K562 (cell line): ENCODE results near the gene ELK1. TPM values are rescaled to one million over a fixed set of nuclear protein-coding genes. Genes with fewer than 3 reads are reported as not detected.

Source experiments
- ATAC-seq: fragments of 200-7000 bp; cut with Tn5 transposase; 3 replicates; pipeline ENCODE4 v1.9.1; 2020; ENCODE audit warnings: moderate library complexity
- BruUV-seq: library from RNA; stranded (reverse); fragments of 400-500 nt; replicated peaks from 2 replicates; lab custom pipeline; 2021; lab: Mats Ljungman, UMichigan
- CTCF ChIA-PET: fragments of 300-600 bp; formaldehyde crosslinking; extraction: SDS; loops from one replicate; lab custom pipeline; 2021; ENCODE audit warnings: low intra/inter-chr PET ratio; lab: Yijun Ruan, JAX
- POLR2A ChIA-PET: fragments of 300-600, 350-650 bp; sonication (Branson Sonifier 250); formaldehyde crosslinking; extraction: SDS; loops from one replicate; lab custom pipeline; 2021; ENCODE audit warnings: antibody characterized with exemption, inconsistent platforms; lab: Yijun Ruan, JAX
- DNase-seq, 4 experiments: peaks; one replicate each; pipeline versions ENCODE4 v3.0.0 to v3.0.0-alpha.2; 2011 to 2018; ENCODE audit warnings: low spot score in 3 of 4, mixed read lengths in 3 of 4; ENCODE audit errors: extremely low read depth in 1 of 4
- FAIRE-seq: peaks from 2 replicates; lab custom pipeline; 2011; peaks lifted over from hg19 to GRCh38; lab: Jason Lieb, UNC
- H2AFZ ChIP-seq: 2 replicates; pipeline ENCODE4 v1.6.0; 2011; ENCODE audit warnings: low read depth, low read length, control low read depth, inconsistent platforms
- H3K27ac ChIP-seq: fragments of 200-600 bp; 3 replicates; pipeline ENCODE4 v1.8.0; 2011; ENCODE audit warnings: low read depth, mild to moderate bottlenecking, control low read depth, inconsistent platforms, low read length, moderate library complexity, mixed read lengths; ENCODE audit errors: extremely low read depth
- H3K27me3 ChIP-seq, 2 experiments: fragments of 300-600 bp in 1 of 2; 2 replicates in 1 of 2; 3 replicates in 1 of 2; pipeline versions ENCODE4 v1.6.0 to v1.8.0; 2011; ENCODE audit warnings: inconsistent platforms in 2 of 2, low read length in 2 of 2, mild to moderate bottlenecking in 1 of 2, mixed read lengths in 1 of 2, moderate library complexity in 1 of 2; ENCODE audit not compliant: control insufficient read depth in 2 of 2, insufficient read depth in 2 of 2
- H3K36me3 ChIP-seq: fragments of 300-600 bp; 3 replicates; pipeline ENCODE4 v1.8.0; 2011; ENCODE audit warnings: mild to moderate bottlenecking, low read length, inconsistent platforms; ENCODE audit not compliant: control insufficient read depth, insufficient read depth
- H3K4me1 ChIP-seq, 2 experiments: fragments of 200-600 bp in 1 of 2; replicated peaks in 1 of 2; 2 replicates in 1 of 2; 3 replicates in 1 of 2; pipeline versions ENCODE4 v1.5.1 to v1.8.0; 2011; ENCODE audit warnings: inconsistent platforms in 2 of 2, low read length in 2 of 2, mild to moderate bottlenecking in 1 of 2, mixed read lengths in 1 of 2, moderate library complexity in 1 of 2; ENCODE audit not compliant: control insufficient read depth in 2 of 2, insufficient read depth in 2 of 2
- H3K4me2 ChIP-seq: 2 replicates; pipeline ENCODE4 v1.6.1; 2011; ENCODE audit warnings: low read length, control low read depth, inconsistent platforms, mixed read lengths; ENCODE audit not compliant: insufficient read depth
- H3K4me3 ChIP-seq: fragments of 200-600 bp; sonication (generic), shearing (Covaris generic); 2 replicates; pipeline ENCODE4 v1.5.1; 2016; ENCODE audit warnings: control low read depth, inconsistent platforms
- H3K79me2 ChIP-seq: fragments of 200-600 bp; 3 replicates; pipeline ENCODE4 v1.8.0; 2011; ENCODE audit warnings: low read length, inconsistent platforms; ENCODE audit not compliant: control insufficient read depth, insufficient read depth
- H3K9ac ChIP-seq, 2 experiments: 2 replicates each; pipeline versions ENCODE4 v1.6.0 to v1.6.1; 2011; ENCODE audit warnings: low read depth in 2 of 2, low read length in 2 of 2, control low read depth in 1 of 2, inconsistent platforms in 1 of 2, mild to moderate bottlenecking in 1 of 2, mixed read lengths in 1 of 2; ENCODE audit not compliant: insufficient read depth in 1 of 2
- H3K9me1 ChIP-seq: one replicate; pipeline ENCODE4 v1.6.0; 2011; ENCODE audit warnings: inconsistent platforms, mild to moderate bottlenecking, low read length, moderate library complexity; ENCODE audit not compliant: control insufficient read depth, insufficient read depth
- H3K9me3 ChIP-seq: replicated peaks from 2 replicates; pipeline ENCODE4 v1.5.1; 2011; ENCODE audit warnings: low read depth, low read length, inconsistent platforms; ENCODE audit not compliant: control insufficient read depth, insufficient read depth
- H4K20me1 ChIP-seq: replicated peaks from 2 replicates; pipeline ENCODE4 v1.6.1; 2011; ENCODE audit warnings: low read length, inconsistent platforms, mixed read lengths; ENCODE audit not compliant: control insufficient read depth, insufficient read depth
- ELF1 ChIP-seq: fragments of 200-800 bp; sonication (Bioruptor generic); IDR thresholded peaks from 2 replicates; pipeline ENCODE4 v1.6.1; 2016; ENCODE audit warnings: missing genetic modification characterization, missing compliant biosample characterization
- ETV5 ChIP-seq: sonication (generic); formaldehyde crosslinking; IDR thresholded peaks from 2 replicates; pipeline ENCODE4 v1.4.0; 2020; ENCODE audit warnings: low read depth, mild to moderate bottlenecking, missing genetic modification reagents
- HNRNPL ChIP-seq: fragments of 200-400 bp; formaldehyde crosslinking; IDR thresholded peaks from 2 replicates; pipeline ENCODE4 v1.6.1; 2017; ENCODE audit warnings: low read depth, mild to moderate bottlenecking, low read length
- HOXB6 ChIP-seq: fragments of 250-450 bp; sonication (Bioruptor Pico); IDR thresholded peaks from 2 replicates; pipeline ENCODE4 v1.5.1; 2022; ENCODE audit warnings: mild to moderate bottlenecking, borderline replicate concordance
- HSF4 ChIP-seq: fragments of 250-450 bp; sonication (Bioruptor Pico); IDR thresholded peaks from 2 replicates; pipeline ENCODE4 v2.1.2; 2022; ENCODE audit warnings: mild to moderate bottlenecking, moderate library complexity, borderline replicate concordance
- KAT7 ChIP-seq: sonication (generic); formaldehyde crosslinking; IDR thresholded peaks from 2 replicates; pipeline ENCODE4 v1.8.0; 2022; ENCODE audit warnings: missing genetic modification reagents, mild to moderate bottlenecking, borderline replicate concordance
- NBN ChIP-seq: fragments of 450-650 bp; IDR thresholded peaks from 2 replicates; pipeline ENCODE4 v1.6.1; 2016; ENCODE audit warnings: low read depth, mild to moderate bottlenecking
- PHF20 ChIP-seq: fragments of 450-650 bp; IDR thresholded peaks from 2 replicates; pipeline ENCODE4 v1.6.1; 2018; ENCODE audit not compliant: partially characterized antibody
- PHF21A ChIP-seq: fragments of 450-650 bp; IDR thresholded peaks from 2 replicates; pipeline ENCODE4 v1.6.1; 2017; ENCODE audit warnings: low read depth, borderline replicate concordance
- RBM14 ChIP-seq: fragments of 200-400 bp; formaldehyde crosslinking; IDR thresholded peaks from 2 replicates; pipeline ENCODE4 v1.6.1; 2018; ENCODE audit warnings: low read depth, mild to moderate bottlenecking, low read length, moderate library complexity, borderline replicate concordance; ENCODE audit not compliant: insufficient read depth
- SAFB ChIP-seq: fragments of 200-400 bp; formaldehyde crosslinking; IDR thresholded peaks from 2 replicates; pipeline ENCODE4 v1.6.1; 2017; ENCODE audit warnings: low read depth, low read length, borderline replicate concordance
- TCF3 ChIP-seq: sonication (generic); formaldehyde crosslinking; IDR thresholded peaks from 2 replicates; pipeline ENCODE4 v1.4.0; 2020; ENCODE audit warnings: mild to moderate bottlenecking, missing genetic modification reagents
- THAP7 ChIP-seq: fragments of 250-450 bp; sonication (Bioruptor Pico); IDR thresholded peaks from 2 replicates; pipeline ENCODE4 v1.5.0; 2021
- WHSC1 ChIP-seq: IDR thresholded peaks from one replicate; pipeline ENCODE4 v1.6.1; 2012; ENCODE audit warnings: low read length, control low read depth, inconsistent platforms
- ZBED1 ChIP-seq: IDR thresholded peaks from 2 replicates; pipeline ENCODE4 v1.6.1; 2014
- ZNF184 ChIP-seq: sonication (generic); formaldehyde crosslinking; IDR thresholded peaks from 2 replicates; pipeline ENCODE4 v1.5.0; 2020; ENCODE audit warnings: missing genetic modification reagents
- ZNF707 ChIP-seq: fragments of 250-450 bp; sonication (Bioruptor Pico); conservative IDR thresholded peaks from 2 replicates; pipeline ENCODE4 v1.8.0; 2022; ENCODE audit warnings: inconsistent platforms, mild to moderate bottlenecking, moderate library complexity
- WGBS: fragments of 100-300 bp; shearing (Covaris generic); methylation state at CpG from one replicate; pipeline ENCODE4 v1.1.6; 2016; ENCODE audit warnings: low coverage, mixed read lengths; ENCODE audit not compliant: insufficient coverage; ENCODE audit errors: missing lambda C conversion rate; 5-methylcytosine and 5-hydroxymethylcytosine counted together
- in situ Hi-C: fragments of 300-500 bp; cut with MboI; formaldehyde crosslinking; loops from 4 replicates; pipeline ENCODE4 v1.15.0; 2018; ENCODE audit warnings: inconsistent platforms, mixed read lengths
- intact Hi-C: fragments of 100-400 bp; cut with micrococcal nuclease; formaldehyde crosslinking; loops from 2 replicates; pipeline ENCODE4 v1.14.2; 2022
- polyA plus RNA-seq, 8 experiments: library from polyadenylated mRNA; depleted of rRNA in 4 of 8; stranded (reverse) in 5 of 8; unstranded in 3 of 8; fragments of >200 nt; fragmentation: Nextera tagmentation in 2 of 8; fragmentation: Illumina TruSeq in 1 of 8; extraction: Ambion mirVana in 2 of 8; extraction: Trizol in 1 of 8; gene quantifications; 2 replicates each; pipeline versions ENCODE4 v1.2.1 to v1.2.3, GENCODE V29; 2011 to 2014; ENCODE audit warnings: inconsistent platforms in 1 of 8, missing spikeins in 1 of 8
- total RNA-seq, 7 experiments: library from RNA; depleted of rRNA in 6 of 7; stranded (reverse); fragments of >200 nt in 6 of 7; fragmentation: Illumina TruSeq in 2 of 7; extraction: Trizol in 2 of 7; gene quantifications; 2 replicates each; pipeline versions ENCODE4 v1.2.1 to v1.2.3, GENCODE V29; 2011 to 2021; ENCODE audit warnings: low replicate concordance in 1 of 7
- TF ChIP-seq, protein P1 (sequence below): fragments of 250-450 bp; sonication (Bioruptor Pico); IDR thresholded peaks from 2 replicates; pipeline ENCODE4 v1.8.0; 2022; ENCODE audit warnings: inconsistent platforms
- TF ChIP-seq, protein P2 (sequence below): IDR thresholded peaks from 2 replicates; pipeline ENCODE4 v1.6.1; 2011; ENCODE audit not compliant: insufficient read length; ENCODE audit errors: extremely low read depth
- TF ChIP-seq, protein P3 (sequence below): fragments of 250-450 bp; sonication (Bioruptor Pico); IDR thresholded peaks from 2 replicates; pipeline ENCODE4 v1.4.0; 2020; ENCODE audit warnings: borderline replicate concordance

Gene ELK1
- total and polyA plus RNA-seq, 9 of the 15 experiments (the other 6 are each of a cell fraction or from before 2014, with no cell fraction given), result 4.4 to 74.9 (median 26.5) TPM

DNA sequence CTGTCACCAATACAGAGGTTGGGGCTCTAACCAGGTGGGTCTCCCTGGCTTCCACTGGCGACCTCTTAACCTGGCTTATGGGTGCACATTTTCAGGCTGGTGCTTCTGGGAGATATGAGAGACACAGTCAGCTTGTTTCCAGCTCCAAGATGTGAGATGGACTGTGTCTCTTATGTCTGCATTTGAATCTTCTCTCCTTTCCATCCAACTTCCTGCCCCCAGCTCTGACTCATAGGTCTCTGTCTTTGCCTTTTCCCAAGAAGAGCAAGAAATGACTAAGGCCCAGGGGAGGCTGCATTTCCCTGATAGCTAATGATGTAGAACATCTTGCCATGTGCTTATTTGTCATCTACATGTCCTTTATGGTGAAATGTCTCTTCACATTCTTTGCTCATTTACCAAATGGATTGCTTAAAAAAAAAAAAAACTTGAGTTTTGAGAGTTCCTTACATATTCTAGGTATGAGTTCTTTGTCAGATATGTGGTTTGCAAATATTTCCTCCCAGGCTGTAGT is 11.8 kb upstream of the ELK1 start:
- Histone ChIP-seq H2AFZ (peak overlapping the region; percentile 79), H3K4me3 (no peak overlapping the region), H3K9ac (peak overlapping the region; percentile 71 to 74; a peak in 2 of 4 replicates), H3K27me3 (no peaks in the 10 kb centered on the region), H3K27ac (peak overlapping the region; percentile 95), H3K4me1 (peaks cover 15 to 68% of the 10 kb centered on the region in 2 experiments), H3K9me3 (no peaks in the 10 kb centered on the region), H3K79me2 (peaks cover 18% of the 10 kb centered on the region), H4K20me1 (no peaks in the 10 kb centered on the region), H3K9me1 (peaks cover 2% of the 10 kb centered on the region), H3K36me3 (peaks cover 11% of the 10 kb centered on the region; the same call in 2 of the 3 replicates), H3K4me2 (peak overlapping the region; percentile 54)
- intact Hi-C loops (no loop called here), in situ Hi-C loops (no loop called here)
- no TSS peak for BruUV-seq
- 0% methylated on average over 1 of the region's 1 CpG for WGBS
- ChIA-PET CTCF (no interaction called here), POLR2A (interaction anchor here (0.6 to 1.2 kb wide), 7 partner anchors 12 to 137 kb away, joined by 3 to 4 read pairs (median 3); no protein-coding TSS in a partner anchor)
- peak; percentile 92 for FAIRE-seq
- ATAC-seq, result peak; percentile 57
- peak; percentile 43 to 91 (median 60) for DNase-seq
- TF ChIP-seq PHF20 (no peak), RBM14 (no peak), NBN (no peak), KAT7 (CRISPR knock-in tag) (no peak), ZNF184 (no peak), WHSC1 (no peak), PHF21A (no peak), HSF4 (no peak), HOXB6 (CRISPR knock-in tag) (no peak), ETV5 (CRISPR knock-in tag) (peak; percentile 89), TCF3 (CRISPR knock-in tag) (peak; percentile 89), HNRNPL (no peak), ZBED1 (no peak), SAFB (no peak), ELF1 (tag) (no peak), ZNF707 (CRISPR knock-in tag) (no peak), THAP7 (CRISPR knock-in tag) (no peak)
- TF ChIP-seq, protein P1, sequence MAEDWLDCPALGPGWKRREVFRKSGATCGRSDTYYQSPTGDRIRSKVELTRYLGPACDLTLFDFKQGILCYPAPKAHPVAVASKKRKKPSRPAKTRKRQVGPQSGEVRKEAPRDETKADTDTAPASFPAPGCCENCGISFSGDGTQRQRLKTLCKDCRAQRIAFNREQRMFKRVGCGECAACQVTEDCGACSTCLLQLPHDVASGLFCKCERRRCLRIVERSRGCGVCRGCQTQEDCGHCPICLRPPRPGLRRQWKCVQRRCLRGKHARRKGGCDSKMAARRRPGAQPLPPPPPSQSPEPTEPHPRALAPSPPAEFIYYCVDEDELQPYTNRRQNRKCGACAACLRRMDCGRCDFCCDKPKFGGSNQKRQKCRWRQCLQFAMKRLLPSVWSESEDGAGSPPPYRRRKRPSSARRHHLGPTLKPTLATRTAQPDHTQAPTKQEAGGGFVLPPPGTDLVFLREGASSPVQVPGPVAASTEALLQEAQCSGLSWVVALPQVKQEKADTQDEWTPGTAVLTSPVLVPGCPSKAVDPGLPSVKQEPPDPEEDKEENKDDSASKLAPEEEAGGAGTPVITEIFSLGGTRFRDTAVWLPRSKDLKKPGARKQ (CRISPR knock-in tag), result no peak
- TF ChIP-seq, protein P2, sequence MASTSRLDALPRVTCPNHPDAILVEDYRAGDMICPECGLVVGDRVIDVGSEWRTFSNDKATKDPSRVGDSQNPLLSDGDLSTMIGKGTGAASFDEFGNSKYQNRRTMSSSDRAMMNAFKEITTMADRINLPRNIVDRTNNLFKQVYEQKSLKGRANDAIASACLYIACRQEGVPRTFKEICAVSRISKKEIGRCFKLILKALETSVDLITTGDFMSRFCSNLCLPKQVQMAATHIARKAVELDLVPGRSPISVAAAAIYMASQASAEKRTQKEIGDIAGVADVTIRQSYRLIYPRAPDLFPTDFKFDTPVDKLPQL, result no peak
- TF ChIP-seq, protein P3, sequence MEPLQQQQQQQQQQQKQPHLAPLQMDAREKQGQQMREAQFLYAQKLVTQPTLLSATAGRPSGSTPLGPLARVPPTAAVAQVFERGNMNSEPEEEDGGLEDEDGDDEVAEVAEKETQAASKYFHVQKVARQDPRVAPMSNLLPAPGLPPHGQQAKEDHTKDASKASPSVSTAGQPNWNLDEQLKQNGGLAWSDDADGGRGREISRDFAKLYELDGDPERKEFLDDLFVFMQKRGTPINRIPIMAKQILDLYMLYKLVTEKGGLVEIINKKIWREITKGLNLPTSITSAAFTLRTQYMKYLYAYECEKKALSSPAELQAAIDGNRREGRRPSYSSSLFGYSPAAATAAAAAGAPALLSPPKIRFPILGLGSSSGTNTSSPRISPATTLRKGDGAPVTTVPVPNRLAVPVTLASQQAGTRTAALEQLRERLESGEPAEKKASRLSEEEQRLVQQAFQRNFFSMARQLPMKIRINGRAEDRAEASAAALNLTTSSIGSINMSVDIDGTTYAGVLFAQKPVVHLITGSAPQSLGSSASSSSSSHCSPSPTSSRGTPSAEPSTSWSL (CRISPR knock-in tag), result no peak
